Measurements from ENCODE around the gene METTL25B. TPM values are rescaled to one million over a fixed set of nuclear protein-coding genes. Genes with fewer than 3 reads are reported as not detected.

METTL25B gene
- total RNA-seq, 2 donors from 2014 or later = 33.0 to 37.4 TPM

DNA sequence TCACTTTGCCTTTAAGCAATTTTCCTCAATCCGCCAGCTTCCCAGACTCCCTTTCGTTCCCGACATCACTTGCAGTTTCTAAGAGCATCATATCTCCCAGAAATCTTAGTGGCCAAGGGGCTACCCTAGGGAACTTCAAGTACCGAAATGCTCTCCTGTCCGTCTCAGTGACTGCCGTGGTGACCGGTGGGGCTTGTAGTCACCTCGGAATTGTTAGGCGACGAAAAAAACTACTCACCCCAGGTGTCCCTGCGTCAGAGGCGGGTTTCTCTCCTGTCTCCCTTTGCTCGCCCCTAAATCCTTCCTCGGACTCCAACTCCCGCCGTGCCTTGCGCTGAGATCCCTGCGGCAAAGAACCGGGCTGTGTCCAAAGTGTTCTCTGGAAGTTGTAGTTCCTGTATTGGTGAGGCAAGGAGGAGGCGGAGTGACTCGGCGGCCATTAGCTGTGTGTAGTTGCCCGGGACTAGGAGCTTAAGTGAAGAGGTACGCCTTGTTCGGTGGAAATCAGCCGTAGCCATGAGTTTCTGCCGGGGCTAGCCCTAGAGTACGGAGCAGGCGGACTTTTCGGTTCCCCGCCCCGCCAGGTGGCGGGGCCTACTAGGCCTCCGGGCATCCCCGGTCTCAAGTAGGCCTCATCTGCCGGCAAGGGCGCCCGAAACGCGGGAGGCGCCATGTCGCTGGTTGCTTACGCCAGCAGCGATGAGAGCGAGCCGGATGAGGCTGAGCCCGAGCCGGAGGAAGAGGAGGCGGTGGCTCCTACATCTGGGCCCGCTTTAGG, 39.0 kb downstream of the METTL25B start, which contains the start of gene PRCC:
Gene PRCC (plus strand): TSS at position 435 of the 778 bp plus-strand sequence. CDS start 237 bp downstream, at position 672.
- H3K4me1 Mint-ChIP-seq (ENCODE audit: low read depth in 2 of 2) = peaks cover 29 to 34% of the 10 kb centered on the region in 2 donors
- no peaks in the 10 kb centered on the region for H3K27me3 Mint-ChIP-seq
- H3K9me3 Mint-ChIP-seq = no peaks in the 10 kb centered on the region
- peaks cover 16% of the 10 kb centered on the region for H3K36me3 Mint-ChIP-seq
- ATAC-seq (peak; percentile 96 to 97), DNase-seq (ENCODE audit: low spot score) (peak; percentile 98)
- H3K4me3 Mint-ChIP-seq = no peak within 1 kb of the TSS
- H3K27ac Mint-ChIP-seq = no peak within 1 kb of the TSS

GRCh38 chr1:156767879-156768604, 39.8 kb downstream of the METTL25B start:
- Mint-ChIP-seq H3K27ac (no peak overlapping the region), H3K4me1 (ENCODE audit: low read depth in 2 of 2) (peaks cover 36 to 39% of the 10 kb centered on the region in 2 donors), H3K4me3 (no peak overlapping the region), H3K9me3 (no peaks in the 10 kb centered on the region), H3K27me3 (no peaks in the 10 kb centered on the region), H3K36me3 (peaks cover 16% of the 10 kb centered on the region)
- DNase-seq (ENCODE audit: low spot score) = peak; percentile 78
- peak; percentile 2 to 47 for ATAC-seq

GRCh38 chr1:156768610-156769295, 40.5 kb downstream of the METTL25B start:
- H3K27ac Mint-ChIP-seq = no peak overlapping the region
- H3K36me3 Mint-ChIP-seq = peaks cover 16% of the 10 kb centered on the region
- no peak for ATAC-seq
- no peak for DNase-seq (ENCODE audit: low spot score)
- H3K4me1 Mint-ChIP-seq (ENCODE audit: low read depth in 2 of 2) = peaks cover 43 to 47% of the 10 kb centered on the region in 2 donors
- H3K27me3 Mint-ChIP-seq = no peaks in the 10 kb centered on the region
- no peaks in the 10 kb centered on the region for H3K9me3 Mint-ChIP-seq
- H3K4me3 Mint-ChIP-seq = no peak overlapping the region

DNA sequence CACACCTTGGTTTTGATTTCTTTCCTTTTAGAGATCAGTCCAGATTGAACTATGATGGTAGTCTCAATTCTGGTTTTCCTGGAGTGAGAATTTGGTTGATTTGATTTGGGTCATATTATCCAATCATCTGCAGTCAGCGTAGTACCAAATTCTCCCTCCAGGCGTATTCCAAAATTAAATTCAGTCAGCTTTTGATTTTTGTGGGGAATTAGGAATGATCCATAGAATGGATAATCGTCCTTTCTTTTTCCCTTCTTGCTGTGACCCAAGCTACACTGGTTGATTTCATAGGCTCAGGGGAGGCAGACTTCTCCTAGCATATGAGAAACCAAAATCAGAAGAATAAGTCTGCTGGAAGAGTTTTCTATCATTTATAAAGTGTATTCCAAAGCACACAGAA, 44.0 kb downstream of the METTL25B start:
- Mint-ChIP-seq H3K36me3 (peaks cover 16% of the 10 kb centered on the region), H3K4me3 (no peak overlapping the region), H3K27ac (peak overlapping the region; percentile 6 to 34), H3K9me3 (no peaks in the 10 kb centered on the region), H3K27me3 (no peaks in the 10 kb centered on the region), H3K4me1 (ENCODE audit: low read depth in 2 of 2) (peaks cover 48 to 61% of the 10 kb centered on the region in 2 donors)
- no peak for ATAC-seq
- no peak for DNase-seq (ENCODE audit: low spot score)

GRCh38 chr1:156772728-156773497, 44.6 kb downstream of the METTL25B start:
- Mint-ChIP-seq H3K4me3 (no peak overlapping the region), H3K9me3 (no peaks in the 10 kb centered on the region)

GRCh38 chr1:156773607-156774006, 45.3 kb downstream of the METTL25B start:
- H3K27me3 Mint-ChIP-seq = no peaks in the 10 kb centered on the region
- H3K4me1 Mint-ChIP-seq (ENCODE audit: low read depth in 2 of 2) = peaks cover 55 to 67% of the 10 kb centered on the region in 2 donors
- H3K27ac Mint-ChIP-seq = peak overlapping the region; percentile 6 to 34
- H3K9me3 Mint-ChIP-seq = no peaks in the 10 kb centered on the region
- H3K36me3 Mint-ChIP-seq = peaks cover 14% of the 10 kb centered on the region
- no peak overlapping the region for H3K4me3 Mint-ChIP-seq
- DNase-seq (ENCODE audit: low spot score) (no peak), ATAC-seq (no peak)

More at GRCh38 chr1:156772728-156773497, 44.6 kb downstream of the METTL25B start:
- Mint-ChIP-seq H3K36me3 (peaks cover 16% of the 10 kb centered on the region), H3K4me1 (ENCODE audit: low read depth in 2 of 2) (peaks cover 53 to 67% of the 10 kb centered on the region in 2 donors), H3K27ac (peak overlapping the region; percentile 6 to 34), H3K27me3 (no peaks in the 10 kb centered on the region)
- DNase-seq (ENCODE audit: low spot score) (no peak), ATAC-seq (no peak)

- ATAC-seq = no peak
- Mint-ChIP-seq H3K4me1 (ENCODE audit: low read depth in 2 of 2) (peaks cover 38 to 50% of the 10 kb centered on the region in 2 donors), H3K27me3 (no peaks in the 10 kb centered on the region), H3K9me3 (no peaks in the 10 kb centered on the region), H3K36me3 (peaks cover 8% of the 10 kb centered on the region), H3K4me3 (no peak overlapping the region), H3K27ac (peak overlapping the region in 1 of 2 donors; percentile 64)
- no peak for DNase-seq (ENCODE audit: low spot score)
Observed at GRCh38 chr1:156775799-156776198, 47.5 kb downstream of the METTL25B start.

GRCh38 chr1:156776942-156777341, 48.7 kb downstream of the METTL25B start:
- no peaks in the 10 kb centered on the region for H3K9me3 Mint-ChIP-seq
- DNase-seq (ENCODE audit: low spot score) = no peak
- H3K4me1 Mint-ChIP-seq (ENCODE audit: low read depth in 2 of 2) = peaks cover 40 to 54% of the 10 kb centered on the region in 2 donors
- H3K4me3 Mint-ChIP-seq = no peak overlapping the region
- peak overlapping the region in 1 of 2 donors; percentile 6 for H3K27ac Mint-ChIP-seq
- no peaks in the 10 kb centered on the region for H3K27me3 Mint-ChIP-seq
- ATAC-seq = no peak
- H3K36me3 Mint-ChIP-seq = peaks cover 10% of the 10 kb centered on the region

DNA sequence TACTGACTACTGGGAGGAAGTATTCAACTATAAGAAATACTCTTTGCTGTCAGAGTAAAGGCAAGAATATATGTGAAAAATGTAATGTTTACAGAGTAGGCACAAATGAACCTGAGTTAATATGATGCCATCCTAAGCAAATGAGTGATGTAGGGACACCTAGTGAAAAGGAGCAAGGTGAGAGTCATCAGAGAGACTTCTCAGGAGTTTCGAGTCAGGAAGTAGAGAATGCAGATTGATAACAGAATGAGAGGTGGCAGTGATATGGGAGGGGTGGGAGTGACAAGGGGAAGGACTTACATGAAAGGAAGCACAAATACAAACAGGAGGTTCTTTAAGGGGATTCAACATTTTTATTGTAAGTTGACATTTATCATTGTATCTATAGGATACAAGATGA, 49.3 kb downstream of the METTL25B start:
- Mint-ChIP-seq H3K9me3 (no peaks in the 10 kb centered on the region), H3K4me1 (ENCODE audit: low read depth in 2 of 2) (peaks cover 45 to 58% of the 10 kb centered on the region in 2 donors), H3K27ac (peak overlapping the region in 1 of 2 donors; percentile 13), H3K36me3 (peaks cover 10% of the 10 kb centered on the region), H3K27me3 (no peaks in the 10 kb centered on the region), H3K4me3 (no peak overlapping the region)
- ATAC-seq = no peak
- no peak for DNase-seq (ENCODE audit: low spot score)

DNA sequence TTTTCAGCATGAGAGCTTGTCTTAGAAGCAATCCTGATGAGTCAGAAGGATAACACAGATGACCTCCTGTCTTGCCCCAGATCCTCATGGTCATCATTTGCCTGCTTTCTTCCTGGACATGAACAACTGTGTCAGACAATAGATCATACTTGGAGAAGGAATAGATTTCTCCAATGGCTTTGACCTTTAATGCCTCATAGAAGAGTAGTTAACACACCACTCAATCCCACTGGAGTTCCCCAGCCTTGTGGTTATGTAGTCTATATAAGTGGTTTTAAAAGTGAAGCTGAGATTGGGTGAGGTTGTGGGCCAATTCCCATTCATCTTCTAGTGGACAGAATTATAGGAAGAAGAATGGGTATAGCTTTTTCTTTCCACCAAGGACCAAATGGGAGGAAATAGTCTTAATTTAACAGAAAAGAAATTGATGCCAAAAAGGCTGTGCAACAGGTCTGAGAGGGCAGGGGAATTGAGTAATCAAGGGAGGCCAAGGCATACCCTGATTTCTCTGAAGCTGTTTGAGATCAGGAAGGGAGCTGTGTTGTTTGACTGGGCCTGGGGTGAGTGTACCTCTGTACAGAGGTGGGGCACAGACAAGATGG, 53.4 kb downstream of the METTL25B start:
- H3K4me1 Mint-ChIP-seq (ENCODE audit: low read depth in 2 of 2) = peaks cover 31 to 43% of the 10 kb centered on the region in 2 donors
- H3K36me3 Mint-ChIP-seq = peaks cover 17% of the 10 kb centered on the region
- H3K4me3 Mint-ChIP-seq = no peak overlapping the region
- DNase-seq (ENCODE audit: low spot score) = no peak
- peak overlapping the region in 1 of 2 donors; percentile 82 for H3K27ac Mint-ChIP-seq
- ATAC-seq = peak; percentile 46 to 66
- H3K9me3 Mint-ChIP-seq = no peaks in the 10 kb centered on the region
- no peaks in the 10 kb centered on the region for H3K27me3 Mint-ChIP-seq

- Mint-ChIP-seq H3K36me3 (peaks cover 29% of the 10 kb centered on the region), H3K4me1 (ENCODE audit: low read depth in 2 of 2) (peaks cover 28% of the 10 kb centered on the region in 2 donors), H3K9me3 (no peaks in the 10 kb centered on the region), H3K27ac (peak overlapping the region in 1 of 2 donors; percentile 17), H3K27me3 (no peaks in the 10 kb centered on the region), H3K4me3 (no peak overlapping the region)
- ATAC-seq = no peak
- no peak for DNase-seq (ENCODE audit: low spot score)
Observed at GRCh38 chr1:156785458-156785857, 57.2 kb downstream of the METTL25B start.

Measured in natural killer cell treated with Interleukin-12 subunit alpha and Interleukin-12 subunit beta and Interleukin-15 and Interleukin-18, amount 100 ng/mL, for 72 hours (primary cell).